Nephron progenitor cell (in vitro differentiated cells): ENCODE results near the gene PHLPP2.

Experiments
- DNase-seq: peaks from one replicate; pipeline ENCODE4 v3.0.0; 2021
- H3K27ac Mint-ChIP-seq: 2 replicates; pipeline ENCODE4 v1.8.0; 2021; ENCODE audit warnings: mild to moderate bottlenecking, moderate library complexity, mixed read lengths
- H3K27me3 Mint-ChIP-seq: 2 replicates; pipeline ENCODE4 v1.8.0; 2021; ENCODE audit warnings: mild to moderate bottlenecking, low read depth, mixed read lengths; ENCODE audit not compliant: poor library complexity
- H3K36me3 Mint-ChIP-seq: 2 replicates; pipeline ENCODE4 v1.8.0; 2021; ENCODE audit warnings: low read depth, mixed read lengths
- H3K4me1 Mint-ChIP-seq: 2 replicates; pipeline ENCODE4 v1.8.0; 2021; ENCODE audit warnings: mixed read lengths
- H3K4me3 Mint-ChIP-seq: 2 replicates; pipeline ENCODE4 v1.8.0; 2021; ENCODE audit warnings: mild to moderate bottlenecking, moderate library complexity, mixed read lengths
- H3K9me3 Mint-ChIP-seq: 2 replicates; pipeline ENCODE4 v1.8.0; 2021; ENCODE audit warnings: mild to moderate bottlenecking, moderate library complexity, mixed read lengths
- CTCF ChIP-seq: fragments of 200-600 bp; sonication (generic); IDR thresholded peaks from 2 replicates; pipeline ENCODE4 v1.5.0; 2021; ENCODE audit warnings: antibody characterized with exemption

The PHLPP2 gene

GRCh38 chr16:71737501-71737900 is 13.0 kb upstream of the PHLPP2 start:
- H3K27ac Mint-ChIP-seq: no peak overlapping the region
- H3K27me3 Mint-ChIP-seq: no peaks in the 10 kb centered on the region
- no peak overlapping the region for H3K4me3 Mint-ChIP-seq
- DNase-seq: no peak
- peaks cover 17% of the 10 kb centered on the region for H3K4me1 Mint-ChIP-seq
- H3K9me3 Mint-ChIP-seq: no peaks in the 10 kb centered on the region
- H3K36me3 Mint-ChIP-seq: peaks cover 77% of the 10 kb centered on the region
- TF ChIP-seq CTCF: no peak

- peaks cover 35% of the 10 kb centered on the region for H3K4me1 Mint-ChIP-seq
- TF ChIP-seq CTCF: no peak
- DNase-seq: no peak
- H3K9me3 Mint-ChIP-seq: no peaks in the 10 kb centered on the region
- no peak overlapping the region for H3K4me3 Mint-ChIP-seq
- no peaks in the 10 kb centered on the region for H3K27me3 Mint-ChIP-seq
- peaks cover 78% of the 10 kb centered on the region for H3K36me3 Mint-ChIP-seq
- peak overlapping the region; percentile 6 for H3K27ac Mint-ChIP-seq
These were observed 10.0 kb upstream of the PHLPP2 start for GRCh38 chr16:71734511-71734910.

GRCh38 chr16:71732587-71732986 is 8.1 kb upstream of the PHLPP2 start:
- peaks cover 68% of the 10 kb centered on the region for H3K36me3 Mint-ChIP-seq

GRCh38 chr16:71727551-71728324 is 3.2 kb upstream of the PHLPP2 start:
- H3K27me3 Mint-ChIP-seq: peaks cover 23% of the 10 kb centered on the region
- DNase-seq: no peak

More at GRCh38 chr16:71732587-71732986, 8.1 kb upstream of the PHLPP2 start:
- Mint-ChIP-seq H3K9me3 (no peaks in the 10 kb centered on the region), H3K4me3 (no peak overlapping the region), H3K27me3 (no peaks in the 10 kb centered on the region), H3K4me1 (peaks cover 42% of the 10 kb centered on the region), H3K27ac (peak overlapping the region; percentile 86)
- TF ChIP-seq CTCF: no peak
- DNase-seq: no peak

GRCh38 chr16:71726476-71727315 is 2.2 kb upstream of the PHLPP2 start:
- peaks cover 26% of the 10 kb centered on the region for H3K36me3 Mint-ChIP-seq
- no peaks in the 10 kb centered on the region for H3K9me3 Mint-ChIP-seq
- DNase-seq: no peak
- H3K4me3 Mint-ChIP-seq: no peak overlapping the region
- peaks cover 24% of the 10 kb centered on the region for H3K27me3 Mint-ChIP-seq
- no peak overlapping the region for H3K27ac Mint-ChIP-seq
- peaks cover 41% of the 10 kb centered on the region for H3K4me1 Mint-ChIP-seq
- TF ChIP-seq CTCF: no peak

More at GRCh38 chr16:71727551-71728324, 3.2 kb upstream of the PHLPP2 start:
- peaks cover 36% of the 10 kb centered on the region for H3K36me3 Mint-ChIP-seq
- no peak overlapping the region for H3K4me3 Mint-ChIP-seq
- no peak for TF ChIP-seq CTCF
- H3K9me3 Mint-ChIP-seq: no peaks in the 10 kb centered on the region
- peaks cover 38% of the 10 kb centered on the region for H3K4me1 Mint-ChIP-seq
- no peak overlapping the region for H3K27ac Mint-ChIP-seq
